H1 (cell line): ENCODE results near the gene PBX1. TPM values are rescaled to one million over a fixed set of nuclear protein-coding genes. Genes with fewer than 3 reads are reported as not detected.

Experiments used
- CTCF ChIA-PET: fragments of 300-600 bp; sonication (Branson Sonifier 250); formaldehyde crosslinking; loops from one replicate; lab custom pipeline; 2021; ENCODE audit not compliant: partially characterized antibody; lab: Charles Lee
- POLR2A ChIA-PET: fragments of 300-600 bp; sonication (Branson Sonifier 250); formaldehyde crosslinking; loops from one replicate; lab custom pipeline; 2021; ENCODE audit warnings: inconsistent platforms; ENCODE audit not compliant: partially characterized antibody; lab: Charles Lee
- DNase-seq, 2 experiments: peaks; one replicate each; pipeline versions ENCODE4 v3.0.0 to v3.0.0-alpha.2; 2010 to 2022; ENCODE audit warnings: low spot score in 2 of 2, low read depth in 1 of 2, mixed read lengths in 1 of 2
- FAIRE-seq: peaks from 2 replicates; lab custom pipeline; 2011; peaks lifted over from hg19 to GRCh38; lab: Jason Lieb, UNC
- H2AFZ ChIP-seq: 2 replicates; pipeline ENCODE4 v1.8.1; 2012; ENCODE audit warnings: low read length, inconsistent platforms
- H2AK5ac ChIP-seq: 2 replicates; pipeline ENCODE4 v1.6.1; 2013; ENCODE audit warnings: low read depth, low read length
- H2BK120ac ChIP-seq: replicated peaks from 2 replicates; pipeline ENCODE3; 2013; ENCODE audit warnings: low read depth, low read length, inconsistent platforms
- H2BK12ac ChIP-seq: 2 replicates; pipeline ENCODE4 v1.6.1; 2013; ENCODE audit warnings: low read depth, low read length
- H2BK15ac ChIP-seq: 2 replicates; pipeline ENCODE4 v1.6.1; 2013; ENCODE audit warnings: low read length
- H2BK20ac ChIP-seq: 2 replicates; pipeline ENCODE4 v1.6.1; 2013; ENCODE audit warnings: low read length
- H2BK5ac ChIP-seq: 2 replicates; pipeline ENCODE4 v1.6.1; 2013; ENCODE audit warnings: low read depth, low read length
- H3K14ac ChIP-seq: 2 replicates; pipeline ENCODE4 v1.6.1; 2013; ENCODE audit warnings: inconsistent platforms; ENCODE audit not compliant: insufficient read length
- H3K18ac ChIP-seq: 2 replicates; pipeline ENCODE4 v1.6.1; 2013; ENCODE audit warnings: low read length; ENCODE audit errors: extremely low read depth
- H3K23ac ChIP-seq: 2 replicates; pipeline ENCODE4 v1.6.1; 2013; ENCODE audit warnings: inconsistent platforms; ENCODE audit not compliant: insufficient read length
- H3K23me2 ChIP-seq: 2 replicates; pipeline ENCODE4 v1.6.1; 2013; ENCODE audit warnings: low read depth, low read length
- H3K27ac ChIP-seq: 2 replicates; pipeline ENCODE4 v1.6.1; 2011; ENCODE audit warnings: low read depth, low read length, inconsistent platforms
- H3K27me3 ChIP-seq, 4 experiments: replicated peaks in 1 of 4; 1 replicate in 1 of 4; 2 replicates in 3 of 4; pipeline versions ENCODE4 v1.6.1 to v1.8.1; 2011 to 2013; ENCODE audit warnings: low read length in 3 of 4, mild to moderate bottlenecking in 3 of 4, inconsistent platforms in 2 of 4, mixed read lengths in 2 of 4, moderate library complexity in 1 of 4; ENCODE audit not compliant: control insufficient read depth in 3 of 4, insufficient read depth in 3 of 4; ENCODE audit errors: extremely low read depth in 1 of 4
- H3K36me3 ChIP-seq, 4 experiments: 2 replicates each; pipeline versions ENCODE4 v1.6.1 to v1.8.1; 2011 to 2013; ENCODE audit warnings: mild to moderate bottlenecking in 4 of 4, low read length in 3 of 4, moderate library complexity in 2 of 4, control low read depth in 1 of 4, inconsistent platforms in 1 of 4; ENCODE audit not compliant: insufficient read depth in 4 of 4, control insufficient read depth in 2 of 4
- H3K4ac ChIP-seq: replicated peaks from 2 replicates; pipeline ENCODE3; 2013; ENCODE audit warnings: low read length, low read depth, mixed read lengths, inconsistent platforms; ENCODE audit not compliant: insufficient read length
- H3K4me1 ChIP-seq, 4 experiments: replicated peaks in 1 of 4; 1 replicate in 1 of 4; 2 replicates in 3 of 4; pipeline versions ENCODE4 v1.6.1 to v1.8.1; 2011 to 2013; ENCODE audit warnings: low read length in 3 of 4, inconsistent platforms in 2 of 4, mixed read lengths in 1 of 4; ENCODE audit not compliant: insufficient read depth in 4 of 4, control insufficient read depth in 3 of 4
- H3K4me2 ChIP-seq, 2 experiments: 2 replicates each; pipeline versions ENCODE4 v1.6.1 to v1.8.1; 2011 to 2013; ENCODE audit warnings: low read depth in 2 of 2, low read length in 2 of 2, control low read depth in 1 of 2, inconsistent platforms in 1 of 2, mild to moderate bottlenecking in 1 of 2; ENCODE audit not compliant: insufficient read depth in 1 of 2
- H3K4me3 ChIP-seq, 4 experiments: fragments of 200-600, 300-600 bp in 1 of 4; sonication (generic), shearing (Covaris generic), sonication (Bioruptor Twin) in 1 of 4; 2 replicates each; pipeline versions ENCODE4 v1.5.1 to v1.8.1; 2011 to 2016; ENCODE audit warnings: low read length in 4 of 4, low read depth in 3 of 4, control low read depth in 2 of 4, inconsistent platforms in 2 of 4, mild to moderate bottlenecking in 2 of 4, mixed read lengths in 1 of 4, moderate library complexity in 1 of 4; ENCODE audit not compliant: insufficient read depth in 2 of 4; ENCODE audit errors: extremely low read depth in 1 of 4
- H3K56ac ChIP-seq: replicated peaks from 2 replicates; pipeline ENCODE3; 2013; ENCODE audit warnings: low read depth, mild to moderate bottlenecking, mixed read lengths, low read length, inconsistent platforms; ENCODE audit not compliant: insufficient read length
- H3K79me1 ChIP-seq: 2 replicates; pipeline ENCODE4 v1.6.1; 2013; ENCODE audit warnings: low read depth, low read length, control low read depth
- H3K79me2 ChIP-seq, 2 experiments: 2 replicates each; pipeline versions ENCODE4 v1.6.1 to v1.8.1; 2012 to 2013; ENCODE audit warnings: low read length in 2 of 2, mild to moderate bottlenecking in 2 of 2, inconsistent platforms in 1 of 2; ENCODE audit not compliant: insufficient read depth in 2 of 2, control insufficient read depth in 1 of 2
- H3K9ac ChIP-seq, 4 experiments: replicated peaks in 1 of 4; 1 replicate in 1 of 4; 2 replicates in 3 of 4; pipeline versions ENCODE4 v1.6.1 to v1.8.1; 2011 to 2013; ENCODE audit warnings: low read depth in 3 of 4, low read length in 3 of 4, control low read depth in 2 of 4, mild to moderate bottlenecking in 2 of 4, moderate library complexity in 2 of 4, inconsistent platforms in 1 of 4; ENCODE audit errors: extremely low read depth in 1 of 4
- H3K9me3 ChIP-seq, 2 experiments: 2 replicates each; pipeline versions ENCODE4 v1.6.1 to v1.8.1; 2012 to 2013; ENCODE audit warnings: mild to moderate bottlenecking in 2 of 2, moderate library complexity in 2 of 2, control low read depth in 1 of 2, inconsistent platforms in 1 of 2, low read depth in 1 of 2, low read length in 1 of 2, mixed read lengths in 1 of 2; ENCODE audit not compliant: insufficient read depth in 2 of 2
- H4K20me1 ChIP-seq, 2 experiments: replicated peaks in 1 of 2; 2 replicates each; pipeline versions ENCODE3 to v1.8.1; 2011 to 2013; ENCODE audit warnings: inconsistent platforms in 2 of 2, low read length in 2 of 2, mild to moderate bottlenecking in 1 of 2; ENCODE audit not compliant: insufficient read depth in 2 of 2, control insufficient read depth in 1 of 2
- H4K5ac ChIP-seq: 2 replicates; pipeline ENCODE4 v1.6.1; 2013; ENCODE audit warnings: low read length, low read depth, mixed read lengths, inconsistent platforms; ENCODE audit not compliant: insufficient read length
- H4K8ac ChIP-seq: 2 replicates; pipeline ENCODE4 v1.8.0; 2013; ENCODE audit warnings: mild to moderate bottlenecking, moderate library complexity, low read length, inconsistent platforms; ENCODE audit not compliant: insufficient read depth; ENCODE audit errors: extremely low read depth
- H4K91ac ChIP-seq: replicated peaks from 2 replicates; pipeline ENCODE3; 2013; ENCODE audit warnings: low read length, mixed read lengths, inconsistent platforms; ENCODE audit not compliant: insufficient read length
- EZH2 ChIP-seq: fragments of 200-600 bp; sonication (generic); IDR thresholded peaks from 2 replicates; pipeline ENCODE4 v1.7.1; 2012; ENCODE audit warnings: low read depth, mild to moderate bottlenecking, moderate library complexity, low read length, inconsistent platforms; ENCODE audit not compliant: severe bottlenecking
- GABPA ChIP-seq: IDR thresholded peaks from 2 replicates; pipeline ENCODE4 v1.6.1; 2011; ENCODE audit warnings: mild to moderate bottlenecking, low read length, moderate library complexity, borderline replicate concordance; ENCODE audit not compliant: insufficient read depth
- GTF2F1 ChIP-seq: IDR thresholded peaks from 2 replicates; pipeline ENCODE4 v1.6.1; 2012; ENCODE audit warnings: low read depth, low read length, improper control_type of control experiment, borderline replicate concordance
- JUN ChIP-seq: IDR thresholded peaks from 2 replicates; pipeline ENCODE4 v1.6.1; 2011; ENCODE audit warnings: low read depth, mild to moderate bottlenecking, improper control_type of control experiment, low read length
- KDM5A ChIP-seq: fragments of 200-600 bp; IDR thresholded peaks from 2 replicates; pipeline ENCODE4 v1.7.1; 2012; ENCODE audit warnings: mild to moderate bottlenecking, low read length, inconsistent platforms, mixed read lengths
- POLR2A ChIP-seq, 2 experiments: IDR thresholded peaks; 1 replicate in 1 of 2; 2 replicates in 1 of 2; pipeline ENCODE4 v1.6.1; 2011; ENCODE audit warnings: low read depth in 2 of 2, low read length in 2 of 2, mild to moderate bottlenecking in 2 of 2; ENCODE audit errors: control extremely low read depth in 1 of 2
- POU5F1 ChIP-seq: IDR thresholded peaks from 2 replicates; pipeline ENCODE4 v1.6.1; 2011; ENCODE audit warnings: low read depth, mild to moderate bottlenecking, low read length, moderate library complexity
- RNF2 ChIP-seq: fragments of 200-900, 300-1000 bp; sonication (generic); IDR thresholded peaks from 2 replicates; pipeline ENCODE4 v1.7.1; 2016; ENCODE audit warnings: borderline replicate concordance, low read depth, mild to moderate bottlenecking, antibody characterized with exemption, low read length; ENCODE audit not compliant: poor library complexity, severe bottlenecking; ENCODE audit errors: missing control alignments
- RXRA ChIP-seq: IDR thresholded peaks from 2 replicates; pipeline ENCODE4 v1.6.1; 2011; ENCODE audit warnings: low read depth, mild to moderate bottlenecking, low read length, moderate library complexity; ENCODE audit not compliant: insufficient read depth
- TAF7 ChIP-seq: optimal IDR thresholded peaks from 2 replicates; pipeline ENCODE3; 2011; ENCODE audit warnings: low read depth, mild to moderate bottlenecking, inconsistent platforms, low read length, moderate library complexity, borderline replicate concordance
- YY1 ChIP-seq: IDR thresholded peaks from 2 replicates; pipeline ENCODE4 v1.6.1; 2011; ENCODE audit warnings: low read depth, mild to moderate bottlenecking, low read length
- ZNF274 ChIP-seq: IDR thresholded peaks from 2 replicates; pipeline ENCODE4 v1.7.0; 2012; ENCODE audit warnings: low read length, borderline replicate concordance; ENCODE audit errors: extremely low read depth
- WGBS, 2 experiments: shearing (Covaris generic) in 1 of 2; methylation state at CpG; one replicate each; pipeline versions ENCODE4 v1.1.6 to v1.1.7; 2013 to 2015; ENCODE audit warnings: low lambda C conversion rate in 2 of 2, mixed read lengths in 2 of 2, inconsistent platforms in 1 of 2, low coverage in 1 of 2, missing lambda C conversion rate in 1 of 2; ENCODE audit not compliant: insufficient replicate concordance in 2 of 2, insufficient coverage in 1 of 2, insufficient read length in 1 of 2; ENCODE audit errors: extremely low coverage in 1 of 2, missing lambda C conversion rate in 1 of 2; 5-methylcytosine and 5-hydroxymethylcytosine counted together
- polyA plus RNA-seq, 7 experiments: library from polyadenylated mRNA; depleted of rRNA in 3 of 7; stranded (reverse) in 5 of 7; unstranded in 2 of 7; fragments of >200 nt in 5 of 7; fragments of 200-250 nt in 2 of 7; gene quantifications; 1 replicate in 5 of 7; 2 replicates in 1 of 7; 4 replicates in 1 of 7; pipeline versions ENCODE4 v1.2.1 to v1.2.3, GENCODE V29; 2011 to 2013; ENCODE audit warnings: missing spikeins in 2 of 7, mixed read lengths in 2 of 7
- total RNA-seq: library from RNA; stranded (reverse); fragmentation: NEBNext Ultra II Directional; extraction: Animal tissue kit (Norgen Biotek cat#: 25700); gene quantifications from 2 replicates; pipeline ENCODE4 v1.2.1, GENCODE V29; 2021
- TF ChIP-seq, protein P1 (sequence below): IDR thresholded peaks from 2 replicates; pipeline ENCODE4 v1.6.1; 2011; ENCODE audit warnings: low read depth, mild to moderate bottlenecking, low read length; ENCODE audit not compliant: insufficient read depth

PBX1 gene
- total and polyA plus RNA-seq, 2 of the 8 experiments (the other 6 are each of a cell fraction or from before 2014, with no cell fraction given), result 87.4 to 124 TPM

GRCh38 chr1:164718821-164719220, 159.8 kb downstream of the PBX1 start:
- no peak overlapping the region for H2BK20ac ChIP-seq
- DNase-seq (no peak), FAIRE-seq (no peak)
- no peak overlapping the region for H4K8ac ChIP-seq
- H3K4ac ChIP-seq, result no peak overlapping the region
- no peak overlapping the region for H3K4me2 ChIP-seq
- peaks cover 2 to 10% of the 10 kb centered on the region in 2 experiments for H4K20me1 ChIP-seq
- H3K79me1 ChIP-seq, result peaks cover 11% of the 10 kb centered on the region; the same call in 1 of the 2 replicates
- no peak overlapping the region for H2BK12ac ChIP-seq
- no peaks in the 10 kb centered on the region for H3K9me3 ChIP-seq
- POLR2A ChIA-PET, result no interaction called here
- H3K27me3 ChIP-seq, result no peaks in the 10 kb centered on the region
- H2AFZ ChIP-seq, result no peak overlapping the region
- no peak overlapping the region for H2BK5ac ChIP-seq
- H3K4me1 ChIP-seq, result peaks cover 0 to 8% (median 4%) of the 10 kb centered on the region in 4 experiments; a peak in 6 of 7 replicates
- H3K14ac ChIP-seq, result no peak overlapping the region
- H3K9ac ChIP-seq, result no peak overlapping the region
- H2BK15ac ChIP-seq, result no peak overlapping the region
- no peaks in the 10 kb centered on the region; the same call in 1 of the 2 replicates for H3K23me2 ChIP-seq
- peaks cover 0 to 98% of the 10 kb centered on the region in 2 experiments; a peak in 2 of 4 replicates for H3K79me2 ChIP-seq
- H2AK5ac ChIP-seq, result no peak overlapping the region
- no peaks in the 10 kb centered on the region for H3K36me3 ChIP-seq
- H3K56ac ChIP-seq, result no peak overlapping the region
- no peak overlapping the region for H3K4me3 ChIP-seq
- H3K23ac ChIP-seq, result no peak overlapping the region
- no peak overlapping the region for H3K27ac ChIP-seq
- no peak overlapping the region for H3K18ac ChIP-seq
- CTCF ChIA-PET, result interaction anchor here (0.6 to 1.3 kb wide), 3 partner anchors 12 to 83 kb away, joined by 3 to 4 read pairs (median 3); no protein-coding TSS in a partner anchor
- no peak overlapping the region for H4K91ac ChIP-seq
- WGBS, 2 experiments, result 94% methylated on average over 1 of the region's 1 CpG; no CpG with 5 or more reads in 1 of the 2 experiments
- H4K5ac ChIP-seq, result no peak overlapping the region
- H2BK120ac ChIP-seq, result no peak overlapping the region
- no peak for TF ChIP-seq TAF7
- no peak for TF ChIP-seq RXRA
- no peak for TF ChIP-seq EZH2
- no peak for TF ChIP-seq YY1
- TF ChIP-seq RNF2, result no peak
- no peak for TF ChIP-seq ZNF274
- no peak for TF ChIP-seq JUN
- no peak for TF ChIP-seq POLR2A (IDR thresholded peaks at IDR 0.05; ENCODE audit: control extremely low read depth in 1 of 2, low read depth in 2 of 2, low read length in 2 of 2)
- TF ChIP-seq GTF2F1, result no peak
- TF ChIP-seq, protein P1, sequence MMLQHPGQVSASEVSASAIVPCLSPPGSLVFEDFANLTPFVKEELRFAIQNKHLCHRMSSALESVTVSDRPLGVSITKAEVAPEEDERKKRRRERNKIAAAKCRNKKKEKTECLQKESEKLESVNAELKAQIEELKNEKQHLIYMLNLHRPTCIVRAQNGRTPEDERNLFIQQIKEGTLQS, result no peak
- TF ChIP-seq KDM5A, result no peak
- TF ChIP-seq POU5F1, result no peak
- TF ChIP-seq GABPA, result no peak
